HG03558 (cell line): Measurements from ENCODE around the gene TMEM266.

ENCODE experiments used
- ATAC-seq: cut with Tn5 transposase; IDR thresholded peaks from one replicate; pipeline ENCODE4 v1.9.1; 2021; ENCODE audit warnings: moderate number of reproducible peaks; ENCODE audit not compliant: unreplicated experiment; ENCODE audit errors: extremely low read depth

The TMEM266 gene

GRCh38 chr15:76198456-76199105, 138.8 kb downstream of the TMEM266 start:
- no peak for ATAC-seq

GRCh38 chr15:76199106-76200082, 139.6 kb downstream of the TMEM266 start:
- no peak for ATAC-seq

GRCh38 chr15:76200083-76200465, 140.3 kb downstream of the TMEM266 start:
- ATAC-seq: no peak

GRCh38 chr15:76200641-76201105, 140.9 kb downstream of the TMEM266 start:
- ATAC-seq: no peak

GRCh38 chr15:76201536-76202255, 141.9 kb downstream of the TMEM266 start:
- no peak for ATAC-seq

GRCh38 chr15:76203346-76204108, 143.7 kb downstream of the TMEM266 start:
- no peak for ATAC-seq

GRCh38 chr15:76204109-76204845, 144.5 kb downstream of the TMEM266 start:
- no peak for ATAC-seq

- no peak for ATAC-seq
Observed at GRCh38 chr15:76204916-76205460, 145.2 kb downstream of the TMEM266 start.

GRCh38 chr15:76206325-76206976, 146.7 kb downstream of the TMEM266 start:
- ATAC-seq: no peak

GRCh38 chr15:76208084-76208785, 148.4 kb downstream of the TMEM266 start:
- ATAC-seq: no peak

- ATAC-seq: no peak
Observed at GRCh38 chr15:76208786-76209424, 149.1 kb downstream of the TMEM266 start.

- no peak for ATAC-seq
Observed at GRCh38 chr15:76209523-76209922, 149.7 kb downstream of the TMEM266 start.

GRCh38 chr15:76209942-76210341, 150.2 kb downstream of the TMEM266 start:
- no peak for ATAC-seq

- ATAC-seq: no peak
Observed at GRCh38 chr15:76215634-76216033, 155.8 kb downstream of the TMEM266 start.

GRCh38 chr15:76217029-76217881, 157.5 kb downstream of the TMEM266 start:
- no peak for ATAC-seq

- no peak for ATAC-seq
Observed at GRCh38 chr15:76217882-76218217, 158.1 kb downstream of the TMEM266 start.
